Activated CD4-positive, alpha-beta T cell treated with anti-CD3 and anti-CD28 coated beads for 36 hours (primary cell): ENCODE measurements around the gene DDX6. TPM values are rescaled to one million over a fixed set of nuclear protein-coding genes. Genes with fewer than 3 reads are reported as not detected.
"Not testable (repeated sequence)": the region's sequence is repeated elsewhere in the genome, so short reads cannot be mapped to it uniquely, and the experiment has no call there.

ENCODE experiments used
- ATAC-seq: fragments of 200-7000 bp; cut with Tn5 transposase; one replicate; pipeline ENCODE4 v1.10.0; 2021; ENCODE audit warnings: mild to moderate bottlenecking, moderate library complexity
- CTCF ChIA-PET: fragments of 350-600 bp; sonication (Branson Sonifier 250); formaldehyde crosslinking; loops from one replicate; lab custom pipeline; 2021; ENCODE audit warnings: antibody characterized with exemption; lab: Charles Lee
- POLR2A ChIA-PET: fragments of 350-600 bp; sonication (Branson Sonifier 250); formaldehyde crosslinking; loops from one replicate; lab custom pipeline; 2021; ENCODE audit warnings: antibody characterized with exemption, inconsistent platforms; lab: Charles Lee
- DNase-seq: peaks from one replicate; pipeline ENCODE4 v3.0.0-alpha.2; 2020
- H3K27ac Mint-ChIP-seq: one replicate; pipeline ENCODE4 v1.8.0; 2021; ENCODE audit warnings: mixed read lengths
- H3K27me3 Mint-ChIP-seq: one replicate; pipeline ENCODE4 v1.8.0; 2021; ENCODE audit warnings: mixed read lengths
- H3K36me3 Mint-ChIP-seq: one replicate; pipeline ENCODE4 v1.8.0; 2021; ENCODE audit warnings: low read depth, mixed read lengths
- H3K4me1 Mint-ChIP-seq: one replicate; pipeline ENCODE4 v1.8.0; 2021; ENCODE audit warnings: mixed read lengths
- H3K4me3 Mint-ChIP-seq: one replicate; pipeline ENCODE4 v1.8.0; 2021; ENCODE audit warnings: mild to moderate bottlenecking, moderate library complexity, mixed read lengths
- H3K9me3 Mint-ChIP-seq: one replicate; pipeline ENCODE4 v1.8.0; 2021; ENCODE audit warnings: low read depth, mixed read lengths
- intact Hi-C, 2 experiments: fragments of 100-400 bp; cut with DNase I in 1 of 2; cut with micrococcal nuclease in 1 of 2; formaldehyde crosslinking; loops; one replicate each; pipeline versions ENCODE4 v1.14.2 to v1.15.1; 2022 to 2024; cut with DNase I, micrococcal nuclease
- total RNA-seq, 2 experiments: library from RNA; stranded (reverse); gene quantifications; one replicate each; pipeline ENCODE4 v1.2.3, GENCODE V29; 2021

DDX6 gene
- total RNA-seq, 2 experiments from 2014 or later: 175 to 178 TPM

GRCh38 chr11:118717733-118718132, 73.2 kb downstream of the DDX6 start:
- ATAC-seq, H3K36me3 Mint-ChIP-seq, intact Hi-C loops: not testable (repeated sequence)

GRCh38 chr11:118717221-118717620, 73.7 kb downstream of the DDX6 start:
- H3K4me1 Mint-ChIP-seq, H3K27ac Mint-ChIP-seq, H3K36me3 Mint-ChIP-seq, H3K9me3 Mint-ChIP-seq, intact Hi-C loops, ATAC-seq, H3K4me3 Mint-ChIP-seq, POLR2A ChIA-PET, CTCF ChIA-PET, H3K27me3 Mint-ChIP-seq, DNase-seq: not testable (repeated sequence)

More at GRCh38 chr11:118717733-118718132, 73.2 kb downstream of the DDX6 start:
- H3K27me3 Mint-ChIP-seq, H3K4me3 Mint-ChIP-seq, H3K9me3 Mint-ChIP-seq, DNase-seq, POLR2A ChIA-PET, H3K4me1 Mint-ChIP-seq, H3K27ac Mint-ChIP-seq, CTCF ChIA-PET: not testable (repeated sequence)

GRCh38 chr11:118715837-118716260, 75.1 kb downstream of the DDX6 start:
- Mint-ChIP-seq H3K4me3 (no peak overlapping the region), H3K27me3 (no peaks in the 10 kb centered on the region), H3K36me3 (no peaks in the 10 kb centered on the region), H3K27ac (no peak overlapping the region), H3K9me3 (no peaks in the 10 kb centered on the region), H3K4me1 (peaks cover 6% of the 10 kb centered on the region)
- CTCF ChIA-PET: interaction anchor here (0.9 kb wide), 1 partner anchor 17 kb away, joined by 3 read pairs; no protein-coding TSS in a partner anchor
- ATAC-seq (no peak), DNase-seq (no peak)
- POLR2A ChIA-PET: no interaction called here
- intact Hi-C loops: no loop called here

GRCh38 chr11:118715245-118715831, 75.6 kb downstream of the DDX6 start:
- ChIA-PET POLR2A (interaction anchor here (0.6 kb wide), 1 partner anchor 304 kb away, joined by 6 read pairs; no protein-coding TSS in a partner anchor), CTCF (interaction anchor here (0.6 to 0.9 kb wide), 2 partner anchors 16 to 228 kb away, joined by 3 to 6 read pairs; no protein-coding TSS in a partner anchor)
- DNase-seq: no peak
- Mint-ChIP-seq H3K4me3 (no peak overlapping the region), H3K36me3 (no peaks in the 10 kb centered on the region), H3K27ac (no peak overlapping the region), H3K4me1 (peaks cover 6% of the 10 kb centered on the region), H3K27me3 (no peaks in the 10 kb centered on the region), H3K9me3 (no peaks in the 10 kb centered on the region)
- ATAC-seq: no peak
- intact Hi-C loops: no loop called here

GRCh38 chr11:118714816-118715215, 76.1 kb downstream of the DDX6 start:
- H3K4me1 Mint-ChIP-seq: peaks cover 6% of the 10 kb centered on the region
- no peak for ATAC-seq
- no peaks in the 10 kb centered on the region for H3K36me3 Mint-ChIP-seq
- intact Hi-C loops: no loop called here
- CTCF ChIA-PET: interaction anchor here (0.6 kb wide), 1 partner anchor 228 kb away, joined by 6 read pairs; no protein-coding TSS in a partner anchor
- no peak overlapping the region for H3K27ac Mint-ChIP-seq
- POLR2A ChIA-PET: interaction anchor here (0.6 kb wide), 1 partner anchor 305 kb away, joined by 6 read pairs; no protein-coding TSS in a partner anchor
- no peaks in the 10 kb centered on the region for H3K9me3 Mint-ChIP-seq
- no peak overlapping the region for H3K4me3 Mint-ChIP-seq
- no peaks in the 10 kb centered on the region for H3K27me3 Mint-ChIP-seq
- DNase-seq: no peak

- CTCF ChIA-PET, POLR2A ChIA-PET, DNase-seq, H3K36me3 Mint-ChIP-seq, H3K4me1 Mint-ChIP-seq, intact Hi-C loops, H3K9me3 Mint-ChIP-seq, H3K27ac Mint-ChIP-seq, ATAC-seq, H3K4me3 Mint-ChIP-seq, H3K27me3 Mint-ChIP-seq: not testable (repeated sequence)
Measured at GRCh38 chr11:118714416-118714815, 76.5 kb downstream of the DDX6 start.

- no peak overlapping the region for H3K27ac Mint-ChIP-seq
- ChIA-PET CTCF (no interaction called here), POLR2A (no interaction called here)
- DNase-seq (no peak), ATAC-seq (no peak)
- H3K36me3 Mint-ChIP-seq: no peaks in the 10 kb centered on the region
- no peak overlapping the region for H3K4me3 Mint-ChIP-seq
- peaks cover 25% of the 10 kb centered on the region for H3K4me1 Mint-ChIP-seq
- no peaks in the 10 kb centered on the region for H3K27me3 Mint-ChIP-seq
- H3K9me3 Mint-ChIP-seq: no peaks in the 10 kb centered on the region
- intact Hi-C loops: no loop called here
Measured at GRCh38 chr11:118708296-118708695, 82.7 kb downstream of the DDX6 start.

GRCh38 chr11:118706546-118706825, 84.5 kb downstream of the DDX6 start:
- ChIA-PET CTCF (interaction anchor here (0.5 to 1.3 kb wide), 3 partner anchors 22 to 680 kb away, joined by 3 to 7 read pairs (median 5); no protein-coding TSS in a partner anchor), POLR2A (no interaction called here)
- Mint-ChIP-seq H3K27ac (no peak overlapping the region), H3K9me3 (no peaks in the 10 kb centered on the region), H3K4me1 (peaks cover 25% of the 10 kb centered on the region), H3K36me3 (no peaks in the 10 kb centered on the region), H3K4me3 (no peak overlapping the region), H3K27me3 (no peaks in the 10 kb centered on the region)
- intact Hi-C loops: no loop called here
- DNase-seq (no peak), ATAC-seq (no peak)

- no peak overlapping the region for H3K4me3 Mint-ChIP-seq
Measured at GRCh38 chr11:118705791-118706545, 85.0 kb downstream of the DDX6 start.

GRCh38 chr11:118705111-118705741, 85.7 kb downstream of the DDX6 start:
- Mint-ChIP-seq H3K27ac (peak overlapping the region; percentile 53), H3K36me3 (peaks cover 3% of the 10 kb centered on the region)
- intact Hi-C loops: no loop called here

More at GRCh38 chr11:118705791-118706545, 85.0 kb downstream of the DDX6 start:
- DNase-seq (no peak), ATAC-seq (no peak)
- no peak overlapping the region for H3K27ac Mint-ChIP-seq
- CTCF ChIA-PET: interaction anchor here (0.5 to 2.0 kb wide), 5 partner anchors 10 to 681 kb away, joined by 3 to 9 read pairs (median 5); no protein-coding TSS in a partner anchor
- H3K4me1 Mint-ChIP-seq: peaks cover 25% of the 10 kb centered on the region
- intact Hi-C loops: no loop called here
- no peaks in the 10 kb centered on the region for H3K27me3 Mint-ChIP-seq
- no peaks in the 10 kb centered on the region for H3K9me3 Mint-ChIP-seq
- POLR2A ChIA-PET: interaction anchor here (0.6 to 1.0 kb wide), 2 partner anchors 78 to 268 kb away, joined by 3 read pairs; no protein-coding TSS in a partner anchor
- H3K36me3 Mint-ChIP-seq: no peaks in the 10 kb centered on the region

GRCh38 chr11:118703563-118704106, 87.3 kb downstream of the DDX6 start:
- Mint-ChIP-seq H3K4me3 (no peak overlapping the region), H3K27ac (peak overlapping the region; percentile 37), H3K36me3 (peaks cover 8% of the 10 kb centered on the region), H3K9me3 (peaks cover 4% of the 10 kb centered on the region), H3K27me3 (no peaks in the 10 kb centered on the region), H3K4me1 (peaks cover 41% of the 10 kb centered on the region)
- no peak for DNase-seq
- intact Hi-C loops: no loop called here
- POLR2A ChIA-PET: interaction anchor here (0.7 kb wide), 1 partner anchor 403 kb away, joined by 5 read pairs; the partner anchor contains the start of gene C2CD2L
- no peak for ATAC-seq
- CTCF ChIA-PET: interaction anchor here (0.9 kb wide), 2 partner anchors 108 to 203 kb away, joined by 3 read pairs; no protein-coding TSS in a partner anchor

More at GRCh38 chr11:118705111-118705741, 85.7 kb downstream of the DDX6 start:
- ATAC-seq (peak; percentile 71), DNase-seq (peak; percentile 49)
- POLR2A ChIA-PET: interaction anchor here (0.6 to 1.0 kb wide), 2 partner anchors 79 to 268 kb away, joined by 3 read pairs; no protein-coding TSS in a partner anchor
- peaks cover 28% of the 10 kb centered on the region for H3K4me1 Mint-ChIP-seq
- CTCF ChIA-PET: interaction anchor here (0.5 to 2.0 kb wide), 4 partner anchors 9 to 1854 kb away, joined by 3 to 9 read pairs (median 5); no protein-coding TSS in a partner anchor
- peaks cover 3% of the 10 kb centered on the region for H3K9me3 Mint-ChIP-seq
- H3K27me3 Mint-ChIP-seq: no peaks in the 10 kb centered on the region
- H3K4me3 Mint-ChIP-seq: peak overlapping the region; percentile 29
